Neural cell (in vitro differentiated cells): ENCODE results near the gene DMRT2. TPM values are rescaled to one million over a fixed set of nuclear protein-coding genes. Genes with fewer than 3 reads are reported as not detected.
A peak's percentile ranks its signal among the peaks of the same experiment; 100 is the strongest.

ENCODE experiments used
- H2AFZ ChIP-seq: fragments of 200-600, 300-800 bp; sonication (generic), shearing (Covaris generic); 2 replicates; pipeline ENCODE4 v1.6.0; 2014; ENCODE audit warnings: low read depth, mild to moderate bottlenecking, antibody characterized with exemption, low read length, moderate library complexity
- H3F3A ChIP-seq: fragments of 200-600 bp; shearing (Covaris generic); 2 replicates; pipeline ENCODE4 v1.6.1; 2016; ENCODE audit warnings: mild to moderate bottlenecking, moderate library complexity, mixed read lengths, antibody characterized with exemption, low read length; ENCODE audit not compliant: insufficient read depth, poor library complexity, severe bottlenecking
- H3K27ac ChIP-seq: fragments of 200-600, 300-800 bp; sonication (generic), shearing (Covaris generic); 2 replicates; pipeline ENCODE4 v1.5.1; 2014; ENCODE audit warnings: mild to moderate bottlenecking, low read length, moderate library complexity
- H3K27me3 ChIP-seq: fragments of 300-800, 200-600 bp; sonication (generic), shearing (Covaris generic); 2 replicates; pipeline ENCODE4 v1.6.0; 2014; ENCODE audit warnings: mild to moderate bottlenecking, low read depth, low read length, moderate library complexity; ENCODE audit not compliant: insufficient read depth
- H3K36me3 ChIP-seq: fragments of 300-800, 200-600 bp; sonication (generic), shearing (Covaris generic); 2 replicates; pipeline ENCODE4 v1.5.1; 2014; ENCODE audit warnings: mild to moderate bottlenecking, antibody characterized with exemption, low read length, moderate library complexity; ENCODE audit not compliant: insufficient read depth
- H3K4me2 ChIP-seq: fragments of 300-800, 200-600 bp; sonication (generic), shearing (Covaris generic); 2 replicates; pipeline ENCODE4 v1.6.0; 2014; ENCODE audit warnings: mild to moderate bottlenecking, low read length
- H3K4me3 ChIP-seq: fragments of 300-800, 200-600 bp; sonication (generic), shearing (Covaris generic); 2 replicates; pipeline ENCODE4 v1.5.1; 2014; ENCODE audit warnings: mild to moderate bottlenecking, low read length, moderate library complexity
- H3K79me2 ChIP-seq: fragments of 200-600 bp; shearing (Covaris generic); replicated peaks from 2 replicates; pipeline ENCODE4 v1.6.0; 2014; ENCODE audit warnings: mild to moderate bottlenecking, low read length, moderate library complexity; ENCODE audit not compliant: insufficient read depth
- H3K9ac ChIP-seq: fragments of 300-800, 200-600 bp; sonication (generic), shearing (Covaris generic); 2 replicates; pipeline ENCODE4 v1.6.1; 2016; ENCODE audit warnings: mild to moderate bottlenecking, low read length, mixed read lengths
- H3K9me2 ChIP-seq: fragments of 200-600 bp; shearing (Covaris generic); 2 replicates; pipeline ENCODE4 v1.6.1; 2016; ENCODE audit warnings: mild to moderate bottlenecking, low read length, mixed read lengths; ENCODE audit not compliant: insufficient read depth
- H3K9me3 ChIP-seq: fragments of 200-600, 300-800 bp; sonication (generic), shearing (Covaris generic); 2 replicates; pipeline ENCODE4 v1.6.1; 2016; ENCODE audit warnings: mild to moderate bottlenecking, mixed run types, low read length, moderate library complexity, mixed read lengths
- H4K20me1 ChIP-seq: fragments of 200-600 bp; shearing (Covaris generic); 2 replicates; pipeline ENCODE4 v1.6.1; 2016; ENCODE audit warnings: mild to moderate bottlenecking, mixed run types; ENCODE audit not compliant: insufficient read depth
- EP300 ChIP-seq: fragments of 450-650 bp; conservative IDR thresholded peaks from 2 replicates; pipeline ENCODE4 v1.6.1; 2014; ENCODE audit warnings: antibody characterized with exemption, mild to moderate bottlenecking, moderate library complexity; ENCODE audit not compliant: poor library complexity, severe bottlenecking
- EZH2 ChIP-seq: fragments of 200-600, 300-800 bp; shearing (Covaris generic), sonication (generic); IDR thresholded peaks from 2 replicates; pipeline ENCODE4 v1.6.1; 2014; ENCODE audit warnings: antibody characterized with exemption, low read length, borderline replicate concordance, mild to moderate bottlenecking; ENCODE audit not compliant: insufficient read depth, poor library complexity, severe bottlenecking
- MXI1 ChIP-seq: fragments of 450-650 bp; conservative IDR thresholded peaks from 2 replicates; pipeline ENCODE4 v1.6.1; 2014; ENCODE audit warnings: antibody characterized with exemption, mild to moderate bottlenecking; ENCODE audit not compliant: poor library complexity, severe bottlenecking
- POLR2AphosphoS5 ChIP-seq: IDR thresholded peaks from 2 replicates; pipeline ENCODE4 v1.6.1; 2012
- RAD21 ChIP-seq: fragments of 450-650 bp; conservative IDR thresholded peaks from 2 replicates; pipeline ENCODE4 v1.6.1; 2014; ENCODE audit warnings: antibody characterized with exemption, mild to moderate bottlenecking, moderate library complexity
- REST ChIP-seq: IDR thresholded peaks from 2 replicates; pipeline ENCODE4 v1.6.1; 2012; ENCODE audit warnings: borderline replicate concordance
- SMC3 ChIP-seq: fragments of 450-650 bp; conservative IDR thresholded peaks from 2 replicates; pipeline ENCODE4 v1.6.1; 2014; ENCODE audit warnings: antibody characterized with exemption, mild to moderate bottlenecking, moderate library complexity; ENCODE audit not compliant: poor library complexity
- TAF1 ChIP-seq: IDR thresholded peaks from 2 replicates; pipeline ENCODE4 v1.6.1; 2012; ENCODE audit warnings: low read depth
- polyA minus RNA-seq: library from RNA; depleted of rRNA, polyadenylated mRNA; stranded (reverse); fragments of >200 nt; gene quantifications from 2 replicates; pipeline ENCODE4 v1.2.3, GENCODE V29; 2014
- polyA plus RNA-seq: library from polyadenylated mRNA; depleted of rRNA; stranded (reverse); fragments of >200 nt; gene quantifications from 2 replicates; pipeline ENCODE4 v1.2.3, GENCODE V29; 2014
- TF ChIP-seq, protein P1 (sequence below): fragments of 450-650 bp; IDR thresholded peaks from 2 replicates; pipeline ENCODE4 v1.5.1; 2014; ENCODE audit warnings: antibody characterized with exemption, mild to moderate bottlenecking, moderate library complexity; ENCODE audit not compliant: poor library complexity, severe bottlenecking

DMRT2 gene
- 0.20 and 0.50 TPM in 2 replicates for polyA plus RNA-seq
- not detected in 2 replicates for polyA minus RNA-seq

DNA sequence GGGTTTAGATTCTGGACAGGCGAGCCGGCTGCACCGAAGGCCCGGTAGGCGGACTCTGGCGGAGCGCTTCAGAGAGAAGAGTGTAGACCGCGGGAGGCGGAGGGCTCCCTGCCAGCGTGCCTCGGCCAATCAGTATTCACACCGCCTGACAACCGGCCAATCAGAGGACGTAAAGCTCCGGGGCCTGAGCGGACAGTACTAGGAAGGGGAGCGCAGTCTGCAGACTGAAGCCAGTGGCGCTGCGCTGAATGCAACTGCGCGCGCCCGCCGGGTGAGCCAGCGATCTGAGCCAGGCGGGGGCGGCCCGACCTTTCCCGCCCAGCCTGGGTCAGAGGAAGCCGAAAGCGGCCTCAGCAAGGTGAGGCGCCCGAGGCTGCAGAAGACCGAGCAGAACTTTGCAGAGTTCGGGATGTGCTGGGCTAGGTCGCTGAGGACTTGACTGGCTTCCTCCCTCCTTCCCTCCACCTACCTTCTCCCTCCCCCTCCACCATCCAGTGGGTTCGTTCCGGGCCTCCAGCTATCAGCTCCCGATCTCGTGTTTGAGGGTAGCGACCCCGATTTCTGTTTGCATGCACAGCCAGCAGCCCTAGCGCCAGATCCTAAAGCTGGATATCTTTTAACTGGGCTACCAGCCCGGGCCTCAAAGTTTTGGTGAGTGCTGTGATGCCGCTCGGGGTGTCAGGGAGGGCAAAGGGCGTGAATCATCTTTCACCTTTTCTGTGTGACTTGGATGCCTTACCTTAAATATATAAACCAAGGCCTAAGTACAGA lies at the start of gene DMRT2:
DMRT2 (plus strand) TSS at position 233 of the 771 bp plus-strand sequence. CDS start 1,257 bp downstream, outside the sequence.
- TF ChIP-seq MXI1 (no peak), TAF1 (no peak), RAD21 (no peak), POLR2AphosphoS5 (no peak), EP300 (no peak), REST (no peak), EZH2 (no peak), SMC3 (no peak)
- TF ChIP-seq, protein P1, sequence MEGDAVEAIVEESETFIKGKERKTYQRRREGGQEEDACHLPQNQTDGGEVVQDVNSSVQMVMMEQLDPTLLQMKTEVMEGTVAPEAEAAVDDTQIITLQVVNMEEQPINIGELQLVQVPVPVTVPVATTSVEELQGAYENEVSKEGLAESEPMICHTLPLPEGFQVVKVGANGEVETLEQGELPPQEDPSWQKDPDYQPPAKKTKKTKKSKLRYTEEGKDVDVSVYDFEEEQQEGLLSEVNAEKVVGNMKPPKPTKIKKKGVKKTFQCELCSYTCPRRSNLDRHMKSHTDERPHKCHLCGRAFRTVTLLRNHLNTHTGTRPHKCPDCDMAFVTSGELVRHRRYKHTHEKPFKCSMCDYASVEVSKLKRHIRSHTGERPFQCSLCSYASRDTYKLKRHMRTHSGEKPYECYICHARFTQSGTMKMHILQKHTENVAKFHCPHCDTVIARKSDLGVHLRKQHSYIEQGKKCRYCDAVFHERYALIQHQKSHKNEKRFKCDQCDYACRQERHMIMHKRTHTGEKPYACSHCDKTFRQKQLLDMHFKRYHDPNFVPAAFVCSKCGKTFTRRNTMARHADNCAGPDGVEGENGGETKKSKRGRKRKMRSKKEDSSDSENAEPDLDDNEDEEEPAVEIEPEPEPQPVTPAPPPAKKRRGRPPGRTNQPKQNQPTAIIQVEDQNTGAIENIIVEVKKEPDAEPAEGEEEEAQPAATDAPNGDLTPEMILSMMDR = no peak
- H3K79me2 ChIP-seq = no peaks in the 10 kb centered on the region
- no peak within 1 kb of the TSS for H3K4me2 ChIP-seq
- H3K9ac ChIP-seq = no peak within 1 kb of the TSS
- no peaks in the 10 kb centered on the region for H3K36me3 ChIP-seq
- H2AFZ ChIP-seq = no peak within 1 kb of the TSS
- H3K9me3 ChIP-seq = peaks cover 5% of the 10 kb centered on the region
- peak within 1 kb of the TSS; percentile 70 for H3K4me3 ChIP-seq
- H3K9me2 ChIP-seq = no peaks in the 10 kb centered on the region
- H4K20me1 ChIP-seq = no peaks in the 10 kb centered on the region
- no peaks in the 10 kb centered on the region for H3F3A ChIP-seq
- H3K27me3 ChIP-seq = peaks cover 56% of the 10 kb centered on the region
- H3K27ac ChIP-seq = no peak within 1 kb of the TSS

DNA sequence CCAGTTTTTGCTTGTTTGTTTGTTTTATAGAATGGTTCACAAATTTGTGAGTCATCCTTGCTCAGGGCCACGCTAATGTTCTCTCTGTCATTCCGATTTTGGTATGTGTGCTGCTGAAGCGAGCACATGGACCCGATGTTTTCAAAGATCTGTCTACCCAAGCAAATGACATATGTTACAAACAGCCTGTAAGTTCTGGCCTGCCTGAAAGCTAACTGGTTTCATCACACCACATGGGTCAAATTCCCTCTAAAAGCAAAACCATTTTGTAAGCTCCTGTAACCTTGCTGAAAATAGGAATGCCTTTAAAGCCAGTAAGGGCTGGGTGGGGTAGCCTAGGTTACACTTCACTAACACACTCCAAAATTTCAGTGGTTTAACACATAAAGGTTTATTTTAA lies 48.3 kb upstream of the DMRT2 start:
- TF ChIP-seq, protein P1 = no peak
- no peak for TF ChIP-seq RAD21
- TF ChIP-seq REST = no peak
- TF ChIP-seq EP300 = no peak
- TF ChIP-seq MXI1 = no peak
- TF ChIP-seq EZH2 = no peak
- TF ChIP-seq SMC3 = no peak
- no peak for TF ChIP-seq TAF1
- TF ChIP-seq POLR2AphosphoS5 = no peak
- Histone ChIP-seq H4K20me1 (no peaks in the 10 kb centered on the region), H3K27me3 (no peaks in the 10 kb centered on the region), H3K9me3 (no peaks in the 10 kb centered on the region), H2AFZ (no peak overlapping the region), H3K4me3 (no peak overlapping the region), H3K9ac (no peak overlapping the region), H3K27ac (no peak overlapping the region), H3K79me2 (no peaks in the 10 kb centered on the region), H3K36me3 (no peaks in the 10 kb centered on the region), H3K4me2 (no peak overlapping the region), H3F3A (no peaks in the 10 kb centered on the region), H3K9me2 (no peaks in the 10 kb centered on the region)
